HEK293 (cell line): ENCODE results near the gene CCNI2.

Experiments used
- CTCF ChIA-PET: fragments of 350-600 bp; formaldehyde crosslinking; extraction: SDS; loops from one replicate; lab custom pipeline; 2021; ENCODE audit warnings: antibody characterized with exemption; lab: Yijun Ruan, JAX
- POLR2A ChIA-PET: fragments of 300-600 bp; formaldehyde crosslinking; extraction: SDS; loops from one replicate; lab custom pipeline; 2020; ENCODE audit warnings: antibody characterized with exemption, inconsistent platforms; lab: Yijun Ruan, JAX
- H3K27ac ChIP-seq: fragments of 200-500 bp; sonication (Bioruptor generic); 2 replicates; pipeline ENCODE4 v1.5.1; 2014; ENCODE audit warnings: low read depth, low read length, control low read depth, inconsistent platforms; ENCODE audit errors: extremely low read depth
- H3K36me3 ChIP-seq, 2 experiments: fragments of 200-500 bp in 1 of 2; sonication (Bioruptor generic) in 1 of 2; 1 replicate in 1 of 2; 2 replicates in 1 of 2; pipeline ENCODE4 v1.5.1; 2014 to 2017; ENCODE audit warnings: inconsistent platforms in 2 of 2, low read length in 2 of 2; ENCODE audit not compliant: control insufficient read depth in 2 of 2, insufficient read depth in 1 of 2
- H3K4me1 ChIP-seq: fragments of 200-500 bp; sonication (Bioruptor generic); 2 replicates; pipeline ENCODE4 v1.5.1; 2014; ENCODE audit warnings: mild to moderate bottlenecking, low read length, inconsistent platforms; ENCODE audit not compliant: control insufficient read depth, insufficient read depth
- H3K4me3 ChIP-seq: 2 replicates; pipeline ENCODE4 v1.5.1; 2011; ENCODE audit warnings: low read depth, mild to moderate bottlenecking, control low read depth, low read length, moderate library complexity
- H3K9me3 ChIP-seq: fragments of 200-500 bp; sonication (Bioruptor generic); 2 replicates; pipeline ENCODE4 v1.5.1; 2014; ENCODE audit warnings: low read depth, low read length, inconsistent platforms; ENCODE audit not compliant: control insufficient read depth, insufficient read depth
- KLF1 ChIP-seq: fragments of 450-650 bp; formaldehyde crosslinking; IDR thresholded peaks from 2 replicates; pipeline ENCODE4 v1.5.1; 2016; ENCODE audit warnings: missing biosample characterization, missing genetic modification characterization
- KLF16 ChIP-seq: fragments of 450-650 bp; formaldehyde crosslinking; IDR thresholded peaks from 2 replicates; pipeline ENCODE4 v1.5.1; 2017; ENCODE audit warnings: missing biosample characterization, missing genetic modification characterization
- OVOL3 ChIP-seq: fragments of 450-650 bp; formaldehyde crosslinking; IDR thresholded peaks from 2 replicates; pipeline ENCODE4 v1.5.1; 2016; ENCODE audit warnings: missing biosample characterization, missing genetic modification characterization
- PATZ1 ChIP-seq: fragments of 450-650 bp; formaldehyde crosslinking; IDR thresholded peaks from 2 replicates; pipeline ENCODE4 v1.5.1; 2016; ENCODE audit warnings: missing biosample characterization, missing genetic modification characterization
- SP2 ChIP-seq: fragments of 450-650 bp; formaldehyde crosslinking; IDR thresholded peaks from 2 replicates; pipeline ENCODE4 v1.5.1; 2016; ENCODE audit warnings: missing biosample characterization, missing genetic modification characterization
- TCF7L2 ChIP-seq: IDR thresholded peaks from 2 replicates; pipeline ENCODE4 v1.6.1; 2011; ENCODE audit warnings: low read depth, mild to moderate bottlenecking, inconsistent platforms, low read length, moderate library complexity, borderline replicate concordance
- ZBTB20 ChIP-seq: fragments of 450-650 bp; formaldehyde crosslinking; IDR thresholded peaks from 2 replicates; pipeline ENCODE4 v1.5.1; 2016; ENCODE audit warnings: missing biosample characterization, missing genetic modification characterization
- ZBTB7A ChIP-seq: fragments of 450-650 bp; formaldehyde crosslinking; IDR thresholded peaks from 2 replicates; pipeline ENCODE4 v1.5.1; 2016; ENCODE audit warnings: low read depth, missing biosample characterization, missing genetic modification characterization
- ZNF16 ChIP-seq: fragments of 450-650 bp; formaldehyde crosslinking; IDR thresholded peaks from 2 replicates; pipeline ENCODE4 v1.5.1; 2016; ENCODE audit warnings: low read depth, missing biosample characterization, missing genetic modification characterization
- ZNF169 ChIP-seq: fragments of 450-650 bp; formaldehyde crosslinking; IDR thresholded peaks from 2 replicates; pipeline ENCODE4 v1.5.1; 2016; ENCODE audit warnings: missing biosample characterization, missing genetic modification characterization
- ZNF23 ChIP-seq: fragments of 450-650 bp; formaldehyde crosslinking; IDR thresholded peaks from 2 replicates; pipeline ENCODE4 v1.5.1; 2016; ENCODE audit warnings: missing biosample characterization, missing genetic modification characterization, borderline replicate concordance
- ZNF292 ChIP-seq: fragments of 450-650 bp; formaldehyde crosslinking; IDR thresholded peaks from 2 replicates; pipeline ENCODE4 v1.5.1; 2016; ENCODE audit warnings: low read depth, missing biosample characterization, missing genetic modification characterization, borderline replicate concordance
- ZNF37A ChIP-seq: fragments of 450-650 bp; IDR thresholded peaks from 2 replicates; pipeline ENCODE4 v1.5.1; 2018; ENCODE audit warnings: missing biosample characterization, missing genetic modification characterization
- ZNF394 ChIP-seq: fragments of 450-650 bp; formaldehyde crosslinking; IDR thresholded peaks from 2 replicates; pipeline ENCODE4 v1.5.1; 2016; ENCODE audit warnings: missing biosample characterization, missing genetic modification characterization, mild to moderate bottlenecking, moderate library complexity, borderline replicate concordance
- ZNF544 ChIP-seq: fragments of 450-650 bp; formaldehyde crosslinking; IDR thresholded peaks from 2 replicates; pipeline ENCODE4 v1.5.0; 2017; ENCODE audit warnings: missing biosample characterization, missing genetic modification characterization
- ZNF585B ChIP-seq: fragments of 450-650 bp; formaldehyde crosslinking; IDR thresholded peaks from 2 replicates; pipeline ENCODE4 v1.5.1; 2016; ENCODE audit warnings: missing biosample characterization, missing genetic modification characterization
- ZNF830 ChIP-seq: fragments of 450-650 bp; IDR thresholded peaks from 2 replicates; pipeline ENCODE4 v1.5.0; 2018; ENCODE audit warnings: missing biosample characterization, missing genetic modification characterization, low read depth, mild to moderate bottlenecking, moderate library complexity
- TF ChIP-seq, protein P1 (sequence below): fragments of 450-650 bp; formaldehyde crosslinking; IDR thresholded peaks from 2 replicates; pipeline ENCODE4 v1.5.1; 2016; ENCODE audit warnings: missing biosample characterization, missing genetic modification characterization, borderline replicate concordance
- TF ChIP-seq, protein P2 (sequence below): fragments of 450-650 bp; formaldehyde crosslinking; IDR thresholded peaks from 2 replicates; pipeline ENCODE4 v1.5.1; 2016; ENCODE audit warnings: missing biosample characterization, missing genetic modification characterization, borderline replicate concordance

The CCNI2 gene

DNA sequence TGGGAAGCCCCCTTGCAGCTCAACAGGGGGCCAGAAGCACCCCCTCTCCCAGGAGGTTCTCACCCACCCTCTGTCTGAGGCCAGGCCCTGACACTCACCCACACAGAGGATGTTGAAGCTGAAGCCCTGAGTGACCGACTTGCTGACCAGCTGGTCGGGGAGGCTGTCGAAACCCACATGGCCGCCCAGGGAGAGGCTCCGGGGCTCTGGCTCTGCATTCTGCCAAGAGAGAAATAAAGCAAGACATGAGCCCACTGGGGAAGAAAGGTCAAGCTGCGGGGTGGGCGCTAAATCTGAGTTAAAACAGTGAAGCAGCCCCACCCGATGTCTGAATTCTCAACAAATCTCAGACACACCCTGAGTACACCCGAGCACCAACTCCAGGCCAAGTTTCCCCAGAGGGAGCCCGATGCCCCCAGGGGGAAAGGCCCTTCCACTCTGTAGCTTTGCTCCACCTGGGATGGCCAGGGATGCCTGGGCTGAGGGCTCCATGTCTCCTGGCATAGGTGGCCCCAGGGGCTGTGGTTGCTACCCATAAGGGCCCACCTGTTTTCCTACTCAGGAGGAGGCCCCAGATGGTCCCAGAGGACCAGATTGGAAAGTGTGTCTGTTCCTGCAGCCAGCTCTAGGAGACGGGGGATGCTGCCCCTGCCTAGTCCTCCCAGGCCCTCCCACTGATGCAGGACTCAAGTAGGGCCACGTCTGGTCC lies 18.2 kb downstream of the CCNI2 start:
- H3K9me3 ChIP-seq = no peaks in the 10 kb centered on the region
- TF ChIP-seq KLF1 (tag by site-specific recombination) = peak; percentile 47
- TF ChIP-seq, protein P1, sequence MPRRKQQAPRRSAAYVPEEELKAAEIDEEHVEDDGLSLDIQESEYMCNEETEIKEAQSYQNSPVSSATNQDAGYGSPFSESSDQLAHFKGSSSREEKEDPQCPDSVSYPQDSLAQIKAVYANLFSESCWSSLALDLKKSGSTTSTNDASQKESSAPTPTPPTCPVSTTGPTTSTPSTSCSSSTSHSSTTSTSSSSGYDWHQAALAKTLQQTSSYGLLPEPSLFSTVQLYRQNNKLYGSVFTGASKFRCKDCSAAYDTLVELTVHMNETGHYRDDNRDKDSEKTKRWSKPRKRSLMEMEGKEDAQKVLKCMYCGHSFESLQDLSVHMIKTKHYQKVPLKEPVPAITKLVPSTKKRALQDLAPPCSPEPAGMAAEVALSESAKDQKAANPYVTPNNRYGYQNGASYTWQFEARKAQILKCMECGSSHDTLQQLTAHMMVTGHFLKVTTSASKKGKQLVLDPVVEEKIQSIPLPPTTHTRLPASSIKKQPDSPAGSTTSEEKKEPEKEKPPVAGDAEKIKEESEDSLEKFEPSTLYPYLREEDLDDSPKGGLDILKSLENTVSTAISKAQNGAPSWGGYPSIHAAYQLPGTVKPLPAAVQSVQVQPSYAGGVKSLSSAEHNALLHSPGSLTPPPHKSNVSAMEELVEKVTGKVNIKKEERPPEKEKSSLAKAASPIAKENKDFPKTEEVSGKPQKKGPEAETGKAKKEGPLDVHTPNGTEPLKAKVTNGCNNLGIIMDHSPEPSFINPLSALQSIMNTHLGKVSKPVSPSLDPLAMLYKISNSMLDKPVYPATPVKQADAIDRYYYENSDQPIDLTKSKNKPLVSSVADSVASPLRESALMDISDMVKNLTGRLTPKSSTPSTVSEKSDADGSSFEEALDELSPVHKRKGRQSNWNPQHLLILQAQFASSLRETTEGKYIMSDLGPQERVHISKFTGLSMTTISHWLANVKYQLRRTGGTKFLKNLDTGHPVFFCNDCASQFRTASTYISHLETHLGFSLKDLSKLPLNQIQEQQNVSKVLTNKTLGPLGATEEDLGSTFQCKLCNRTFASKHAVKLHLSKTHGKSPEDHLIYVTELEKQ (tag by site-specific recombination) = no peak
- peaks cover 4 to 57% of the 10 kb centered on the region in 2 experiments; a peak in 2 of 3 replicates for H3K36me3 ChIP-seq
- H3K4me3 ChIP-seq = no peak overlapping the region
- no peaks in the 10 kb centered on the region for H3K4me1 ChIP-seq
- H3K27ac ChIP-seq = no peak overlapping the region
- CTCF ChIA-PET = interaction anchor here (1.0 kb wide), 1 partner anchor 177 kb away, joined by 3 read pairs; no protein-coding TSS in a partner anchor
- POLR2A ChIA-PET = interaction anchor here (1.4 kb wide), 1 partner anchor 10 kb away, joined by 6 read pairs; no protein-coding TSS in a partner anchor

DNA sequence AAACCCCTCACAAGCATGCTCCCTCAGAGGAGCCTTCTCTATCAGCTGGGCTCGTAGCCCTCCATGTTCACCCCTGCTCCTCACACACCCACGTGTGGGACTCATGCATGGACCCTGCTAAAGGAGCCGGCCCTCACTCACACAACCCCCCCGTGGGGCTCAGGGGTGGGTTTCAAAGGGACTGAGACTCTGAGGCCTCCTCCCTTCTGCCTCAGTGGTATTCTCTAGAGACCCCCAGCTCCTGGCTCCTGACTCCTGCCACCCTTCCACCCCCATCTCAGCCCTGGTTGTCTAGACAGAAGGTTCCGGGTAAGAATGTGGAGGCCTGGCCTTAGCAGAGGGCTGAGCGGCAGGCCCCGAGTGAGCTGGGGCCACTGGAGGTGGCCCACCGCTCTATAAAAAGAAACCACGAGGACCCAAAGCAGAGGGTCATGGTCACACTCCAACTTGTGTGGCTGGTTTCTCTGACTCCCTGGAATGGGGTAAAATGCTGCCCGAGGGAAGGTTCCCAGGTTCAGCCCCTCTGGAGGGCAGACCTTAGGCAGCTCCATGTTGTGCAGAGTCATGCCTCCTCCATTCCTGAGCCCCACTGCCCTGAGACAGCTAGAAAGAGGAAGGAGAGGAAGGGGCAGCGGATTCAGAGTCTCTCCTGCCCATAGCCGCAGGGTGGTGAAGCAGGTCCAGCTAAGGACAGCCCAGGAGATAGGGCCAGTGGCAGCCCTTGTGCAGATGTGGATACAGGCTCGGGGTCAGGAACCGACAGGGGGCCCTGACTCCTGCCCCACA lies 19.0 kb downstream of the CCNI2 start:
- Histone ChIP-seq H3K36me3 (peaks cover 1 to 49% of the 10 kb centered on the region in 2 experiments; a peak in 1 of 3 replicates), H3K9me3 (no peaks in the 10 kb centered on the region), H3K4me3 (no peak overlapping the region), H3K27ac (no peak overlapping the region), H3K4me1 (no peaks in the 10 kb centered on the region)
- ChIA-PET POLR2A (interaction anchor here (0.7 to 1.4 kb wide), 3 partner anchors 9 to 54 kb away, joined by 3 to 6 read pairs (median 4); partner anchors contain the start of gene KIF3A), CTCF (interaction anchor here (0.8 kb wide), 1 partner anchor 13 kb away, joined by 5 read pairs; no protein-coding TSS in a partner anchor)
- TF ChIP-seq ZNF830 (tag by site-specific recombination) (no peak), ZNF544 (tag by site-specific recombination) (no peak), KLF16 (tag by site-specific recombination) (no peak), ZBTB7A (tag by site-specific recombination) (no peak), ZNF16 (no peak), ZBTB20 (tag by site-specific recombination) (no peak), ZNF394 (tag by site-specific recombination) (no peak), ZNF169 (tag by site-specific recombination) (no peak), PATZ1 (tag by site-specific recombination) (no peak), OVOL3 (tag by site-specific recombination) (no peak), ZNF585B (tag by site-specific recombination) (no peak), ZNF37A (tag by site-specific recombination) (no peak), ZNF23 (tag by site-specific recombination) (no peak), TCF7L2 (no peak), ZNF292 (tag by site-specific recombination) (no peak), SP2 (tag by site-specific recombination) (no peak)
- TF ChIP-seq, protein P2, sequence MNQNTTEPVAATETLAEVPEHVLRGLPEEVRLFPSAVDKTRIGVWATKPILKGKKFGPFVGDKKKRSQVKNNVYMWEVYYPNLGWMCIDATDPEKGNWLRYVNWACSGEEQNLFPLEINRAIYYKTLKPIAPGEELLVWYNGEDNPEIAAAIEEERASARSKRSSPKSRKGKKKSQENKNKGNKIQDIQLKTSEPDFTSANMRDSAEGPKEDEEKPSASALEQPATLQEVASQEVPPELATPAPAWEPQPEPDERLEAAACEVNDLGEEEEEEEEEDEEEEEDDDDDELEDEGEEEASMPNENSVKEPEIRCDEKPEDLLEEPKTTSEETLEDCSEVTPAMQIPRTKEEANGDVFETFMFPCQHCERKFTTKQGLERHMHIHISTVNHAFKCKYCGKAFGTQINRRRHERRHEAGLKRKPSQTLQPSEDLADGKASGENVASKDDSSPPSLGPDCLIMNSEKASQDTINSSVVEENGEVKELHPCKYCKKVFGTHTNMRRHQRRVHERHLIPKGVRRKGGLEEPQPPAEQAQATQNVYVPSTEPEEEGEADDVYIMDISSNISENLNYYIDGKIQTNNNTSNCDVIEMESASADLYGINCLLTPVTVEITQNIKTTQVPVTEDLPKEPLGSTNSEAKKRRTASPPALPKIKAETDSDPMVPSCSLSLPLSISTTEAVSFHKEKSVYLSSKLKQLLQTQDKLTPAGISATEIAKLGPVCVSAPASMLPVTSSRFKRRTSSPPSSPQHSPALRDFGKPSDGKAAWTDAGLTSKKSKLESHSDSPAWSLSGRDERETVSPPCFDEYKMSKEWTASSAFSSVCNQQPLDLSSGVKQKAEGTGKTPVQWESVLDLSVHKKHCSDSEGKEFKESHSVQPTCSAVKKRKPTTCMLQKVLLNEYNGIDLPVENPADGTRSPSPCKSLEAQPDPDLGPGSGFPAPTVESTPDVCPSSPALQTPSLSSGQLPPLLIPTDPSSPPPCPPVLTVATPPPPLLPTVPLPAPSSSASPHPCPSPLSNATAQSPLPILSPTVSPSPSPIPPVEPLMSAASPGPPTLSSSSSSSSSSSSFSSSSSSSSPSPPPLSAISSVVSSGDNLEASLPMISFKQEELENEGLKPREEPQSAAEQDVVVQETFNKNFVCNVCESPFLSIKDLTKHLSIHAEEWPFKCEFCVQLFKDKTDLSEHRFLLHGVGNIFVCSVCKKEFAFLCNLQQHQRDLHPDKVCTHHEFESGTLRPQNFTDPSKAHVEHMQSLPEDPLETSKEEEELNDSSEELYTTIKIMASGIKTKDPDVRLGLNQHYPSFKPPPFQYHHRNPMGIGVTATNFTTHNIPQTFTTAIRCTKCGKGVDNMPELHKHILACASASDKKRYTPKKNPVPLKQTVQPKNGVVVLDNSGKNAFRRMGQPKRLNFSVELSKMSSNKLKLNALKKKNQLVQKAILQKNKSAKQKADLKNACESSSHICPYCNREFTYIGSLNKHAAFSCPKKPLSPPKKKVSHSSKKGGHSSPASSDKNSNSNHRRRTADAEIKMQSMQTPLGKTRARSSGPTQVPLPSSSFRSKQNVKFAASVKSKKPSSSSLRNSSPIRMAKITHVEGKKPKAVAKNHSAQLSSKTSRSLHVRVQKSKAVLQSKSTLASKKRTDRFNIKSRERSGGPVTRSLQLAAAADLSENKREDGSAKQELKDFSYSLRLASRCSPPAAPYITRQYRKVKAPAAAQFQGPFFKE (tag by site-specific recombination) = no peak
